DOHH2 (cell line): ENCODE results near the gene GIGYF2.

Source experiments
- H3F3A ChIP-seq: fragments of 200-600 bp; sonication (generic), shearing (Covaris generic); 2 replicates; pipeline ENCODE4 v1.6.0; 2016; ENCODE audit warnings: antibody characterized with exemption, mild to moderate bottlenecking; ENCODE audit not compliant: control insufficient read depth, insufficient read depth
- H3K27ac ChIP-seq: fragments of 200-600 bp; sonication (generic); 2 replicates; pipeline ENCODE4 v1.5.1; 2014; ENCODE audit warnings: low read depth, mild to moderate bottlenecking, low read length, moderate library complexity
- H3K27me3 ChIP-seq: fragments of 200-600 bp; sonication (generic); 2 replicates; pipeline ENCODE4 v1.6.1; 2014; ENCODE audit warnings: mild to moderate bottlenecking, low read length, mixed read lengths; ENCODE audit not compliant: control insufficient read depth
- H3K36me3 ChIP-seq: fragments of 200-600 bp; sonication (generic); 2 replicates; pipeline ENCODE4 v1.6.1; 2014; ENCODE audit warnings: mild to moderate bottlenecking, low read length, moderate library complexity, mixed read lengths; ENCODE audit not compliant: control insufficient read depth
- H3K4me1 ChIP-seq: fragments of 200-600 bp; sonication (generic); 2 replicates; pipeline ENCODE4 v1.6.1; 2014; ENCODE audit warnings: mild to moderate bottlenecking, low read length, mixed read lengths; ENCODE audit not compliant: control insufficient read depth
- H3K4me2 ChIP-seq: fragments of 200-600 bp; sonication (generic); 2 replicates; pipeline ENCODE4 v1.6.0; 2014; ENCODE audit warnings: mild to moderate bottlenecking, low read length, moderate library complexity
- H3K4me3 ChIP-seq: fragments of 200-600 bp; sonication (generic); 2 replicates; pipeline ENCODE4 v1.5.1; 2014; ENCODE audit warnings: mild to moderate bottlenecking, low read length, mixed read lengths
- H3K79me2 ChIP-seq: fragments of 200-600 bp; sonication (generic); 2 replicates; pipeline ENCODE4 v1.6.1; 2014; ENCODE audit warnings: mild to moderate bottlenecking, low read length, mixed read lengths; ENCODE audit not compliant: control insufficient read depth
- H3K9me2 ChIP-seq: fragments of 200-600 bp; sonication (generic); replicated peaks from 2 replicates; pipeline ENCODE4 v1.6.1; 2014; ENCODE audit warnings: mild to moderate bottlenecking, low read length, mixed read lengths; ENCODE audit not compliant: control insufficient read depth
- H3K9me3 ChIP-seq: fragments of 200-600 bp; sonication (generic); 2 replicates; pipeline ENCODE4 v1.6.1; 2014; ENCODE audit warnings: antibody characterized with exemption, low read length, mixed read lengths; ENCODE audit not compliant: control insufficient read depth, insufficient read depth
- H4K20me1 ChIP-seq: fragments of 200-600 bp; sonication (generic); 2 replicates; pipeline ENCODE4 v1.6.0; 2014; ENCODE audit warnings: low read depth, mild to moderate bottlenecking, antibody characterized with exemption, low read length, moderate library complexity; ENCODE audit not compliant: control insufficient read depth, insufficient read depth
- CTCF ChIP-seq: fragments of 200-600 bp; sonication (generic); IDR thresholded peaks from one replicate; pipeline ENCODE4 v1.5.1; 2014; ENCODE audit warnings: antibody characterized with exemption, mild to moderate bottlenecking, low read depth, low read length; ENCODE audit not compliant: poor library complexity, severe bottlenecking
- EZH2phosphoT487 ChIP-seq: fragments of 200-600 bp; sonication (generic); IDR thresholded peaks from 2 replicates; pipeline ENCODE4 v1.6.1; 2017; ENCODE audit warnings: borderline replicate concordance, mild to moderate bottlenecking, antibody characterized with exemption, low read length, moderate library complexity, mixed read lengths

The GIGYF2 gene

GRCh38 chr2:232767866-232768265, 70.7 kb downstream of the GIGYF2 start:
- Histone ChIP-seq H3K27me3 (no peaks in the 10 kb centered on the region), H3F3A (peaks cover 11% of the 10 kb centered on the region; the same call in 1 of the 2 replicates), H3K9me3 (no peaks in the 10 kb centered on the region), H3K4me3 (no peak overlapping the region), H3K27ac (no peak overlapping the region), H3K4me1 (peaks cover 27% of the 10 kb centered on the region), H4K20me1 (peaks cover 3% of the 10 kb centered on the region; the same call in 1 of the 2 replicates), H3K79me2 (no peaks in the 10 kb centered on the region), H3K36me3 (peaks cover 59% of the 10 kb centered on the region), H3K9me2 (no peaks in the 10 kb centered on the region), H3K4me2 (no peak overlapping the region)
- no peak for TF ChIP-seq EZH2phosphoT487
- TF ChIP-seq CTCF = no peak

- peaks cover 14% of the 10 kb centered on the region; the same call in 1 of the 2 replicates for H3F3A ChIP-seq
Observed at GRCh38 chr2:232770207-232770606, 73.1 kb downstream of the GIGYF2 start.

GRCh38 chr2:232771870-232772269, 74.7 kb downstream of the GIGYF2 start:
- peaks cover 3% of the 10 kb centered on the region; the same call in 1 of the 2 replicates for H3K79me2 ChIP-seq
- H3K4me1 ChIP-seq = peaks cover 28% of the 10 kb centered on the region
- no peaks in the 10 kb centered on the region for H3K9me2 ChIP-seq
- TF ChIP-seq CTCF (no peak), EZH2phosphoT487 (no peak)
- no peaks in the 10 kb centered on the region for H3K27me3 ChIP-seq
- H3K4me3 ChIP-seq = peak overlapping the region; percentile 43
- peak overlapping the region; percentile 64 for H3K27ac ChIP-seq
- no peaks in the 10 kb centered on the region for H3K9me3 ChIP-seq
- H3F3A ChIP-seq = peaks cover 14% of the 10 kb centered on the region; the same call in 1 of the 2 replicates
- H4K20me1 ChIP-seq = peaks cover 3% of the 10 kb centered on the region; the same call in 1 of the 2 replicates
- peak overlapping the region; percentile 69 for H3K4me2 ChIP-seq
- peaks cover 45% of the 10 kb centered on the region for H3K36me3 ChIP-seq

More at GRCh38 chr2:232770207-232770606, 73.1 kb downstream of the GIGYF2 start:
- Histone ChIP-seq H3K4me1 (peaks cover 32% of the 10 kb centered on the region), H4K20me1 (peaks cover 3% of the 10 kb centered on the region; the same call in 1 of the 2 replicates), H3K9me2 (no peaks in the 10 kb centered on the region), H3K36me3 (peaks cover 58% of the 10 kb centered on the region), H3K79me2 (peaks cover 3% of the 10 kb centered on the region; the same call in 1 of the 2 replicates), H3K4me3 (no peak overlapping the region), H3K4me2 (no peak overlapping the region), H3K9me3 (no peaks in the 10 kb centered on the region), H3K27ac (no peak overlapping the region), H3K27me3 (no peaks in the 10 kb centered on the region)
- TF ChIP-seq EZH2phosphoT487 (no peak), CTCF (no peak)
